ENCODE results near the gene HS6ST2. TPM values are rescaled to one million over a fixed set of nuclear protein-coding genes. Genes with fewer than 3 reads are reported as not detected.

The HS6ST2 gene
- total and polyA plus RNA-seq, 10 of the 15 experiments (the other 5 are each of a cell fraction or from before 2014, with no cell fraction given) = not detected

GRCh38 chrX:132750331-132751062 lies 207.9 kb downstream of the HS6ST2 start:
- Histone ChIP-seq H3K27ac (ENCODE audit: control insufficient read depth, insufficient read depth) (no peak overlapping the region), H3K4me2 (ENCODE audit: control insufficient read depth, insufficient read depth) (no peak overlapping the region), H2AFZ (ENCODE audit: control insufficient read depth, low read depth, low read length) (no peak overlapping the region), H3K36me3 (ENCODE audit: control insufficient read depth in 2 of 2, insufficient read depth in 2 of 2, low read length in 1 of 2) (no peaks in the 10 kb centered on the region), H3K9ac (ENCODE audit: control insufficient read depth, insufficient read depth, low read length) (no peak overlapping the region), H3K4me1 (ENCODE audit: control insufficient read depth, insufficient read depth, low read length) (no peaks in the 10 kb centered on the region), H3K27me3 (replicated peaks in 1 of 2; ENCODE audit: control insufficient read depth in 2 of 2, insufficient read depth in 2 of 2, low read length in 1 of 2) (no peaks in the 10 kb centered on the region), H3K79me2 (ENCODE audit: control insufficient read depth, insufficient read depth, low read length) (no peaks in the 10 kb centered on the region), H3K9me3 (replicated peaks; ENCODE audit: control insufficient read depth, insufficient read depth, low read length) (no peaks in the 10 kb centered on the region), H3K4me3 (no peak overlapping the region), H4K20me1 (ENCODE audit: control insufficient read depth, insufficient read depth) (no peaks in the 10 kb centered on the region)
- in situ Hi-C loops (cut with MboI) = no loop called here
- ATAC-seq (peak; percentile 32), DNase-seq (ENCODE audit: low read depth, low spot score) (no peak), FAIRE-seq (no peak)
- WGBS (ENCODE audit: insufficient coverage, insufficient replicate concordance, low lambda C conversion rate, missing lambda C conversion rate) = 12% methylated on average over 6 of the region's 6 CpGs
- RAD21 ChIA-PET (ENCODE audit: unreplicated experiment) = no interaction called here
- intact Hi-C loops (cut with micrococcal nuclease; ENCODE audit: unreplicated experiment) = no loop called here
- CTCF ChIA-PET = interaction anchor here (1.2 kb wide), 1 partner anchor 12 kb away, joined by 3 read pairs; no protein-coding TSS in a partner anchor
- SMC1A ChIA-PET (ENCODE audit: uncharacterized antibody, unreplicated experiment) = no interaction called here
- BruUV-seq (replicated peaks) = no TSS peak
- POLR2A ChIA-PET = interaction anchor here (0.5 kb wide), 1 partner anchor 676 kb away, joined by 5 read pairs; no protein-coding TSS in a partner anchor
- no peak for TF ChIP-seq SMAD1 (IDR thresholded peaks at IDR 0.05; ENCODE audit: low read depth, partially characterized antibody)
- no peak for TF ChIP-seq PRDM15 (CRISPR knock-in tag; IDR thresholded peaks at IDR 0.05)
- 0 out of 2 replicates have a peak, but pooled peaks have one; percentile 17 for TF ChIP-seq RUNX3 (IDR thresholded peaks at IDR 0.05; ENCODE audit: low read length)
- TF ChIP-seq POLR2A (IDR thresholded peaks at IDR 0.05; ENCODE audit: low read depth, low read length) = no peak

Data from GM12878 (cell line).